Measurements from ENCODE around the gene AMOTL1. TPM values are rescaled to one million over a fixed set of nuclear protein-coding genes. Genes with fewer than 3 reads are reported as not detected.

AMOTL1 gene
- total and polyA plus RNA-seq, 2 donors from 2014 or later = 6.1 to 52.3 TPM

GRCh38 chr11:94774345-94774744, 6.2 kb downstream of the AMOTL1 start:
- Histone ChIP-seq H3K9ac (ENCODE audit: low read length in 3 of 3) (no peak overlapping the region), H3K4me1 (ENCODE audit: control insufficient read depth in 2 of 3, insufficient read depth in 2 of 3, low read depth in 1 of 3, low read length in 3 of 3) (peaks cover 0 to 11% (median 0%) of the 10 kb centered on the region in 3 donors), H3K36me3 (ENCODE audit: control insufficient read depth in 2 of 3, insufficient read depth in 3 of 3, low read length in 3 of 3) (no peaks in the 10 kb centered on the region), H3K27me3 (ENCODE audit: control insufficient read depth, insufficient read depth, low read length) (no peaks in the 10 kb centered on the region), H3K27ac (ENCODE audit: low read depth in 2 of 2, low read length in 2 of 2) (no peak overlapping the region), H3K9me3 (ENCODE audit: control insufficient read depth in 2 of 3, insufficient read depth in 1 of 3, low read length in 3 of 3) (no peaks in the 10 kb centered on the region), H3K4me3 (ENCODE audit: low read length in 3 of 3) (no peak overlapping the region)
- FAIRE-seq (no peak), DNase-seq (no peak)
- intact Hi-C loops (cut with DNase I) = no loop called here
- no peak for TF ChIP-seq CTCF (IDR thresholded peaks at IDR 0.05; ENCODE audit: borderline replicate concordance, extremely low read depth, insufficient read depth)

GRCh38 chr11:94775567-94776327, 7.6 kb downstream of the AMOTL1 start:
- no peaks in the 10 kb centered on the region for H3K36me3 ChIP-seq (ENCODE audit: control insufficient read depth in 2 of 3, insufficient read depth in 3 of 3, low read length in 3 of 3)
- no peaks in the 10 kb centered on the region for H3K27me3 ChIP-seq (ENCODE audit: control insufficient read depth, insufficient read depth, low read length)
- no peak for TF ChIP-seq CTCF (IDR thresholded peaks at IDR 0.05; ENCODE audit: borderline replicate concordance, extremely low read depth, insufficient read depth)
- no peak overlapping the region for H3K27ac ChIP-seq (ENCODE audit: low read depth in 2 of 2, low read length in 2 of 2)
- intact Hi-C loops (cut with DNase I) = no loop called here
- no peak overlapping the region for H3K4me3 ChIP-seq (ENCODE audit: low read length in 3 of 3)
- DNase-seq = no peak
- no peak for FAIRE-seq
- H3K9me3 ChIP-seq (ENCODE audit: control insufficient read depth in 2 of 3, insufficient read depth in 1 of 3, low read length in 3 of 3) = no peaks in the 10 kb centered on the region
- no peak overlapping the region for H3K9ac ChIP-seq (ENCODE audit: low read length in 3 of 3)
- H3K4me1 ChIP-seq (ENCODE audit: control insufficient read depth in 2 of 3, insufficient read depth in 2 of 3, low read depth in 1 of 3, low read length in 3 of 3) = peaks cover 0 to 9% (median 0%) of the 10 kb centered on the region in 3 donors

GRCh38 chr11:94776351-94777321, 8.5 kb downstream of the AMOTL1 start:
- Histone ChIP-seq H3K36me3 (ENCODE audit: control insufficient read depth in 2 of 3, insufficient read depth in 3 of 3, low read length in 3 of 3) (no peaks in the 10 kb centered on the region), H3K27ac (ENCODE audit: low read depth in 2 of 2, low read length in 2 of 2) (no peak overlapping the region), H3K9ac (ENCODE audit: low read length in 3 of 3) (no peak overlapping the region), H3K27me3 (ENCODE audit: control insufficient read depth, insufficient read depth, low read length) (no peaks in the 10 kb centered on the region), H3K9me3 (ENCODE audit: control insufficient read depth in 2 of 3, insufficient read depth in 1 of 3, low read length in 3 of 3) (no peaks in the 10 kb centered on the region), H3K4me1 (ENCODE audit: control insufficient read depth in 2 of 3, insufficient read depth in 2 of 3, low read depth in 1 of 3, low read length in 3 of 3) (peaks cover 0 to 6% (median 0%) of the 10 kb centered on the region in 3 donors), H3K4me3 (ENCODE audit: low read length in 3 of 3) (no peak overlapping the region)
- intact Hi-C loops (cut with DNase I) = no loop called here
- DNase-seq (peak in 2 of 5 donors; percentile 25 to 58), FAIRE-seq (no peak)
- TF ChIP-seq CTCF (IDR thresholded peaks at IDR 0.05; ENCODE audit: borderline replicate concordance, extremely low read depth, insufficient read depth) = no peak
